Body of pancreas (tissue), 4 donors: ENCODE measurements around the gene AGT.

Experiments
- POLR2A ChIP-seq, 3 donors: fragments of 450-650 bp; IDR thresholded peaks; one replicate each; pipeline ENCODE4 v1.6.1; 2016; ENCODE audit warnings: antibody characterized with exemption in 3 of 3, mild to moderate bottlenecking in 2 of 3
- TF ChIP-seq, protein P1 (sequence below), 7 experiments: fragments of 450-650 bp in 4 of 7; fragments of 200-600 bp in 3 of 7; sonication (generic) in 3 of 7; IDR thresholded peaks; one replicate each; pipeline ENCODE4 v1.5.1; 2016 to 2019; ENCODE audit warnings: antibody characterized with exemption in 7 of 7

DNA sequence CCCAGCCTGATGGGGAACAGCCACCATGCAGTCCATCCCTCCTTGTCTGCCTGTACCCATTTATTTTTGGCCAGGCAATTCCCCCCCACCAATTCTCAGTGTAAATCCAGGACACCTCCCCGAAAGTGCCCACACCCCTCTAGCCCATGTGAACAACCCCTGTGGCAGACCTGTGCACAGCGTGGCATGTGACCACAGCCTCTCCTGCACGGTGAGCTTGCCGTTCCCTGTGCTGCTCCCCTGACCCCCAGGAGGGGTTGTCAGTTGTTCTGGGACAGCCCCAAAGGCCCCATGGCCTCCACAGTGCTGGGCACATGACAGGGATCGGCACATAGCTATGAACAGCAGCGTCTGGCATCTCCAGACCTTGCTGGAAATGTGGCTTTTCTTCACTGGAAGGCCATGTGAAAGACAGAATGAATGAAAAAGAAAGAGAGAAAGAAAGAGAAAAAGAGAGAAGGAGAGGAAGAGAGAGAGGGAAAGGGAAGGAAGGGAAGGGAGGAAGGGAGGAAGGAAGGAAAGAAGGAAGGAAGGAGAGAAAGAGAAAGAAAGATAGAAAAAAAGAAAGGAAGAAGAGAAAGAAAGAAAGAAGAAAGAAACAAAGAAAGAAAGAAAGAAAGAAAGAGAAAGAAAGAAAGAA is 37.2 kb upstream of the AGT start:
- TF ChIP-seq, protein P1, sequence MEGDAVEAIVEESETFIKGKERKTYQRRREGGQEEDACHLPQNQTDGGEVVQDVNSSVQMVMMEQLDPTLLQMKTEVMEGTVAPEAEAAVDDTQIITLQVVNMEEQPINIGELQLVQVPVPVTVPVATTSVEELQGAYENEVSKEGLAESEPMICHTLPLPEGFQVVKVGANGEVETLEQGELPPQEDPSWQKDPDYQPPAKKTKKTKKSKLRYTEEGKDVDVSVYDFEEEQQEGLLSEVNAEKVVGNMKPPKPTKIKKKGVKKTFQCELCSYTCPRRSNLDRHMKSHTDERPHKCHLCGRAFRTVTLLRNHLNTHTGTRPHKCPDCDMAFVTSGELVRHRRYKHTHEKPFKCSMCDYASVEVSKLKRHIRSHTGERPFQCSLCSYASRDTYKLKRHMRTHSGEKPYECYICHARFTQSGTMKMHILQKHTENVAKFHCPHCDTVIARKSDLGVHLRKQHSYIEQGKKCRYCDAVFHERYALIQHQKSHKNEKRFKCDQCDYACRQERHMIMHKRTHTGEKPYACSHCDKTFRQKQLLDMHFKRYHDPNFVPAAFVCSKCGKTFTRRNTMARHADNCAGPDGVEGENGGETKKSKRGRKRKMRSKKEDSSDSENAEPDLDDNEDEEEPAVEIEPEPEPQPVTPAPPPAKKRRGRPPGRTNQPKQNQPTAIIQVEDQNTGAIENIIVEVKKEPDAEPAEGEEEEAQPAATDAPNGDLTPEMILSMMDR (IDR thresholded peaks at IDR 0.05): no peak
- TF ChIP-seq POLR2A (IDR thresholded peaks at IDR 0.05): no peak
